SK-N-SH (cell line): ENCODE data around the gene MAP2K7.

Experiments used
- POLR2AphosphoS5 ChIP-seq: IDR thresholded peaks from 2 replicates; pipeline ENCODE4 v1.6.1; 2012; ENCODE audit warnings: low read depth, low read length
- RAD21 ChIP-seq: IDR thresholded peaks from 2 replicates; pipeline ENCODE4 v1.6.1; 2012; ENCODE audit warnings: mild to moderate bottlenecking, low read length
- TAF1 ChIP-seq: IDR thresholded peaks from 2 replicates; pipeline ENCODE4 v1.6.1; 2012; ENCODE audit warnings: low read depth, mild to moderate bottlenecking, low read length, moderate library complexity, borderline replicate concordance
- TEAD4 ChIP-seq: IDR thresholded peaks from 2 replicates; pipeline ENCODE4 v1.4.0; 2012; ENCODE audit warnings: mild to moderate bottlenecking, borderline replicate concordance; ENCODE audit not compliant: insufficient read depth
- TF ChIP-seq, protein P1 (sequence below): IDR thresholded peaks from 2 replicates; pipeline ENCODE4 v1.4.0; 2012; ENCODE audit warnings: low read depth
- TF ChIP-seq, protein P2 (sequence below): fragments of 200-600 bp; sonication (generic); IDR thresholded peaks from 2 replicates; pipeline ENCODE4 v1.6.1; 2017; ENCODE audit warnings: antibody characterized with exemption, mild to moderate bottlenecking, moderate library complexity

- TF ChIP-seq TEAD4: no peak
- TF ChIP-seq POLR2AphosphoS5: no peak
- TF ChIP-seq RAD21: no peak
- TF ChIP-seq, protein P1, sequence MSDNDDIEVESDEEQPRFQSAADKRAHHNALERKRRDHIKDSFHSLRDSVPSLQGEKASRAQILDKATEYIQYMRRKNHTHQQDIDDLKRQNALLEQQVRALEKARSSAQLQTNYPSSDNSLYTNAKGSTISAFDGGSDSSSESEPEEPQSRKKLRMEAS: no peak
- TF ChIP-seq, protein P2, sequence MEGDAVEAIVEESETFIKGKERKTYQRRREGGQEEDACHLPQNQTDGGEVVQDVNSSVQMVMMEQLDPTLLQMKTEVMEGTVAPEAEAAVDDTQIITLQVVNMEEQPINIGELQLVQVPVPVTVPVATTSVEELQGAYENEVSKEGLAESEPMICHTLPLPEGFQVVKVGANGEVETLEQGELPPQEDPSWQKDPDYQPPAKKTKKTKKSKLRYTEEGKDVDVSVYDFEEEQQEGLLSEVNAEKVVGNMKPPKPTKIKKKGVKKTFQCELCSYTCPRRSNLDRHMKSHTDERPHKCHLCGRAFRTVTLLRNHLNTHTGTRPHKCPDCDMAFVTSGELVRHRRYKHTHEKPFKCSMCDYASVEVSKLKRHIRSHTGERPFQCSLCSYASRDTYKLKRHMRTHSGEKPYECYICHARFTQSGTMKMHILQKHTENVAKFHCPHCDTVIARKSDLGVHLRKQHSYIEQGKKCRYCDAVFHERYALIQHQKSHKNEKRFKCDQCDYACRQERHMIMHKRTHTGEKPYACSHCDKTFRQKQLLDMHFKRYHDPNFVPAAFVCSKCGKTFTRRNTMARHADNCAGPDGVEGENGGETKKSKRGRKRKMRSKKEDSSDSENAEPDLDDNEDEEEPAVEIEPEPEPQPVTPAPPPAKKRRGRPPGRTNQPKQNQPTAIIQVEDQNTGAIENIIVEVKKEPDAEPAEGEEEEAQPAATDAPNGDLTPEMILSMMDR: no peak
- TF ChIP-seq TAF1: no peak
Observed at GRCh38 chr19:7908742-7909461, 5.2 kb downstream of the MAP2K7 start.
